GM19240 (cell line): Measurements from ENCODE around the gene OR2AT4.

Source experiments
- DNase-seq: peaks from one replicate; pipeline ENCODE4 v3.0.0; 2011; ENCODE audit warnings: low spot score; ENCODE audit not compliant: insufficient read length

Gene OR2AT4

DNA sequence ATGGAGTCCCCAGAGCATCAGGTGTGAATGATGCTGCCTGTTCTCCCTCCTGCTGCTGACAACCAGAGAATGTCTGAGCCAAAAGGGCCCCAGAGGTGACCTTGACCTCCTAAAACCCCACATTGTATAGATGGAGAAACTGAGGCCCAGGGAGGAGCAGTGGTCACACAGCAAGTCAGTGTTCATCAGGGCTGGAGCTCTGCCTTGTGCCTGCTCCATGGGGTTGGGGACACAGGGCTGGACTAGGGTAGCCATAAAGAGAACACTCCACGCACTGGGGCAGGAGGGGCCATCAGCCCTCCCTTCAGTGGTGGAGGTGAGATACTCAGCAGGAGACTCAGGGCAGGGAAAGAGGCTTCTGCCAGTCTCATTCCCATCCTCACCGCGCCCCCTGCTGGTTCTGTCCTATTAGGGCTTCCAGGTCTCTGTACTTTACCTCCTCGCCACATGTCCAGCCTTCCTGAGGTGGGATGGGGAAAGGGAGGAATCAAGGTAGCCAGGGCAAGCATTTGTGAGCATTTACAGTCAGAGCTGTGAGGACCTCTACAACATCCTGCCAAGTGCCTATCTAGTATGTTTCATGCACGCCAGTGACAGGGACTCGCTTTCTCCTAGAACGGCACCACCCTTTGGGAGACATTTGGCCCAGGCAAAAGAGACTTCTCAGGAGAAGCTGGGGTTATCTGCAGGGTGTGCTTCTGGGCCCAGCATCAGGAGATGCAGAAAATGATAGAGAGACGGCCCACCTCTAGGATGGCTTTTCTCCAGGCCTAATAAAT, 64.7 kb downstream of the OR2AT4 start:
- peak; percentile 32 for DNase-seq
